Loucy (cell line): ENCODE results near the gene DAGLB.
A peak's percentile ranks its signal among the peaks of the same experiment; 100 is the strongest.

Experiments used
- H2AFZ ChIP-seq: fragments of 200-600 bp; sonication (generic); 2 replicates; pipeline ENCODE4 v1.6.0; 2016; ENCODE audit warnings: antibody characterized with exemption, mild to moderate bottlenecking, low read length, moderate library complexity
- H3F3A ChIP-seq: fragments of 200-600 bp; 2 replicates; pipeline ENCODE4 v1.6.0; 2016; ENCODE audit warnings: antibody characterized with exemption, low read depth, mild to moderate bottlenecking
- H3K27me3 ChIP-seq: fragments of 200-600 bp; sonication (generic); 2 replicates; pipeline ENCODE4 v1.6.1; 2014; ENCODE audit warnings: low read length, mild to moderate bottlenecking; ENCODE audit not compliant: insufficient read depth, poor library complexity, severe bottlenecking
- H3K36me3 ChIP-seq: fragments of 200-600 bp; sonication (generic); 2 replicates; pipeline ENCODE4 v1.6.1; 2016; ENCODE audit warnings: low read length; ENCODE audit not compliant: insufficient read depth
- H3K4me1 ChIP-seq: fragments of 200-600 bp; sonication (generic); 2 replicates; pipeline ENCODE4 v1.5.1; 2014; ENCODE audit warnings: low read length, mild to moderate bottlenecking; ENCODE audit not compliant: insufficient read depth, poor library complexity, severe bottlenecking
- H3K4me2 ChIP-seq: fragments of 200-600 bp; sonication (generic); 2 replicates; pipeline ENCODE4 v1.6.0; 2014; ENCODE audit warnings: antibody characterized with exemption, low read length, low read depth, mild to moderate bottlenecking; ENCODE audit not compliant: poor library complexity, severe bottlenecking
- H3K4me3 ChIP-seq: fragments of 200-600 bp; sonication (generic); 2 replicates; pipeline ENCODE4 v1.5.1; 2014; ENCODE audit warnings: low read length, mild to moderate bottlenecking, mixed read lengths; ENCODE audit not compliant: poor library complexity, severe bottlenecking
- H3K79me2 ChIP-seq: fragments of 200-600 bp; sonication (generic); 2 replicates; pipeline ENCODE4 v1.6.1; 2014; ENCODE audit warnings: low read length; ENCODE audit not compliant: insufficient read depth
- H3K9ac ChIP-seq: fragments of 200-600 bp; sonication (generic); 2 replicates; pipeline ENCODE4 v1.6.0; 2014; ENCODE audit warnings: mild to moderate bottlenecking, low read depth, low read length, moderate library complexity; ENCODE audit not compliant: poor library complexity, severe bottlenecking
- H3K9me2 ChIP-seq: fragments of 200-600 bp; sonication (generic); replicated peaks from 2 replicates; pipeline ENCODE4 v1.6.1; 2016; ENCODE audit warnings: low read depth, low read length, mixed read lengths
- H3K9me3 ChIP-seq: fragments of 200-600 bp; sonication (generic); 2 replicates; pipeline ENCODE4 v1.6.1; 2014; ENCODE audit warnings: mild to moderate bottlenecking, antibody characterized with exemption, low read length, low read depth; ENCODE audit not compliant: insufficient read depth
- H4K20me1 ChIP-seq: fragments of 200-600 bp; sonication (generic); 2 replicates; pipeline ENCODE4 v1.6.0; 2014; ENCODE audit warnings: antibody characterized with exemption, low read length, mild to moderate bottlenecking; ENCODE audit not compliant: insufficient read depth, poor library complexity, severe bottlenecking
- EZH2phosphoT487 ChIP-seq: fragments of 200-600 bp; IDR thresholded peaks from 2 replicates; pipeline ENCODE4 v1.6.1; 2018; ENCODE audit warnings: antibody characterized with exemption, mild to moderate bottlenecking, moderate library complexity, borderline replicate concordance
- TF ChIP-seq, protein P1 (sequence below): fragments of 200-600 bp; sonication (generic); conservative IDR thresholded peaks from 2 replicates; pipeline ENCODE4 v1.5.1; 2014; ENCODE audit warnings: mild to moderate bottlenecking, antibody characterized with exemption, low read length

The DAGLB gene

GRCh38 chr7:6436385-6436685 is 11.4 kb downstream of the DAGLB start:
- H4K20me1 ChIP-seq = peaks cover 6% of the 10 kb centered on the region
- H3K9ac ChIP-seq = no peak overlapping the region
- H2AFZ ChIP-seq = no peak overlapping the region
- no peaks in the 10 kb centered on the region for H3F3A ChIP-seq
- no peaks in the 10 kb centered on the region for H3K27me3 ChIP-seq
- peaks cover 21% of the 10 kb centered on the region; the same call in 1 of the 2 replicates for H3K36me3 ChIP-seq
- no peaks in the 10 kb centered on the region for H3K9me2 ChIP-seq
- H3K4me2 ChIP-seq = no peak overlapping the region
- H3K9me3 ChIP-seq = no peaks in the 10 kb centered on the region
- peaks cover 18% of the 10 kb centered on the region for H3K4me1 ChIP-seq
- TF ChIP-seq, protein P1, sequence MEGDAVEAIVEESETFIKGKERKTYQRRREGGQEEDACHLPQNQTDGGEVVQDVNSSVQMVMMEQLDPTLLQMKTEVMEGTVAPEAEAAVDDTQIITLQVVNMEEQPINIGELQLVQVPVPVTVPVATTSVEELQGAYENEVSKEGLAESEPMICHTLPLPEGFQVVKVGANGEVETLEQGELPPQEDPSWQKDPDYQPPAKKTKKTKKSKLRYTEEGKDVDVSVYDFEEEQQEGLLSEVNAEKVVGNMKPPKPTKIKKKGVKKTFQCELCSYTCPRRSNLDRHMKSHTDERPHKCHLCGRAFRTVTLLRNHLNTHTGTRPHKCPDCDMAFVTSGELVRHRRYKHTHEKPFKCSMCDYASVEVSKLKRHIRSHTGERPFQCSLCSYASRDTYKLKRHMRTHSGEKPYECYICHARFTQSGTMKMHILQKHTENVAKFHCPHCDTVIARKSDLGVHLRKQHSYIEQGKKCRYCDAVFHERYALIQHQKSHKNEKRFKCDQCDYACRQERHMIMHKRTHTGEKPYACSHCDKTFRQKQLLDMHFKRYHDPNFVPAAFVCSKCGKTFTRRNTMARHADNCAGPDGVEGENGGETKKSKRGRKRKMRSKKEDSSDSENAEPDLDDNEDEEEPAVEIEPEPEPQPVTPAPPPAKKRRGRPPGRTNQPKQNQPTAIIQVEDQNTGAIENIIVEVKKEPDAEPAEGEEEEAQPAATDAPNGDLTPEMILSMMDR = no peak
- no peak for TF ChIP-seq EZH2phosphoT487
- H3K4me3 ChIP-seq = no peak overlapping the region
- peaks cover 36% of the 10 kb centered on the region; the same call in 1 of the 2 replicates for H3K79me2 ChIP-seq

GRCh38 chr7:6435486-6436384 is 12.0 kb downstream of the DAGLB start:
- Histone ChIP-seq H3K4me2 (no peak overlapping the region), H3K4me1 (peaks cover 18% of the 10 kb centered on the region), H3K4me3 (no peak overlapping the region), H2AFZ (no peak overlapping the region), H3K9me2 (no peaks in the 10 kb centered on the region), H3K36me3 (peaks cover 25% of the 10 kb centered on the region; the same call in 1 of the 2 replicates), H4K20me1 (peaks cover 6% of the 10 kb centered on the region), H3K9me3 (no peaks in the 10 kb centered on the region), H3F3A (no peaks in the 10 kb centered on the region), H3K27me3 (no peaks in the 10 kb centered on the region), H3K9ac (no peak overlapping the region), H3K79me2 (peaks cover 36% of the 10 kb centered on the region; the same call in 1 of the 2 replicates)
- TF ChIP-seq, protein P1 = peak; percentile 98
- no peak for TF ChIP-seq EZH2phosphoT487

DNA sequence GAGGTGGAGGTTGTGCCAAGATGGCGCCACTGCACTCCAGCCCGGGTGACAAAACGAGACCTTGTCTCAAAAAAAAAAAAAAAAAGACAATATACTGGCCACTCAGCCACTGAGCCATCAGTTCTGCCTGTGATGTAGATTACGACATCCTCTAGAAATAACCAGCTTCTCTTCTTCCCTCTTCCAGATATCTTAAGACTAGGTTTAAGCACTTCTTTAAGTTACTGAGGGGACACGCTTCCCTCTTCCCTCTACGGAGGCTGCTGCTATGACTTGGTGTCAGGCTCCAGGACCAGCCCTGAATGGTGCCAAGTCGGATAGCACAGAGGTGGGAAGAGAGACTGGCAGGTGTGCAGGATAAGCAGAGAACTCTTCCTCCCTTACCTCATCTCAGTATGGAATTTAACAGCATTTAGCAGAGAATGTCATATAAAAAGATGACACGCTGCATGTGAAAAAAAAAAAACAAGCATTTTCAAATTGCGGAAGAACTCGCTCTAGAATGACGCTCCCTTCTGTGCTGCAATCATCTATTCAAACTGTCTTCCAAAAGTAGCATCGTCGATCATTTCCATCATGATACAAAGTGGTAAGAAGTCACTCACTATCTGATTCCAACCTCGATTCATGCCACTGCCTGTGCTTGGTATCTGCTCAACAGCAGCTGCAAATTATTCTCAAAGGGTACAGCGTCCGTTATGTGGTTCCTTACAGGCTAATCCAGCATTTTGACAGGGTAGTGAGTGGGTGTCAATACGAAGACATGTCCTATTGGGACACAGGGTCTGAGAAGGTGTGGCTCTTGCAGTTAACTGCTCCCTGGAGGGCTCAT is 13.8 kb downstream of the DAGLB start:
- H4K20me1 ChIP-seq = peaks cover 6% of the 10 kb centered on the region
- H3K36me3 ChIP-seq = peaks cover 31% of the 10 kb centered on the region; the same call in 1 of the 2 replicates
- H3K9ac ChIP-seq = no peak overlapping the region
- peaks cover 15% of the 10 kb centered on the region for H3K4me1 ChIP-seq
- H3K9me2 ChIP-seq = no peaks in the 10 kb centered on the region
- no peaks in the 10 kb centered on the region for H3F3A ChIP-seq
- TF ChIP-seq, protein P1 = no peak
- no peak for TF ChIP-seq EZH2phosphoT487
- H3K9me3 ChIP-seq = no peaks in the 10 kb centered on the region
- H3K4me2 ChIP-seq = no peak overlapping the region
- no peak overlapping the region for H3K4me3 ChIP-seq
- peaks cover 25% of the 10 kb centered on the region; the same call in 1 of the 2 replicates for H3K79me2 ChIP-seq
- no peaks in the 10 kb centered on the region for H3K27me3 ChIP-seq
- H2AFZ ChIP-seq = no peak overlapping the region
